ENCODE results near the gene LPO. TPM values are rescaled to one million over a fixed set of nuclear protein-coding genes. Genes with fewer than 3 reads are reported as not detected.
A peak's percentile ranks its signal among the peaks of the same experiment; 100 is the strongest.

LPO gene
- polyA plus RNA-seq, 1 donor from 2014 or later = not detected

DNA sequence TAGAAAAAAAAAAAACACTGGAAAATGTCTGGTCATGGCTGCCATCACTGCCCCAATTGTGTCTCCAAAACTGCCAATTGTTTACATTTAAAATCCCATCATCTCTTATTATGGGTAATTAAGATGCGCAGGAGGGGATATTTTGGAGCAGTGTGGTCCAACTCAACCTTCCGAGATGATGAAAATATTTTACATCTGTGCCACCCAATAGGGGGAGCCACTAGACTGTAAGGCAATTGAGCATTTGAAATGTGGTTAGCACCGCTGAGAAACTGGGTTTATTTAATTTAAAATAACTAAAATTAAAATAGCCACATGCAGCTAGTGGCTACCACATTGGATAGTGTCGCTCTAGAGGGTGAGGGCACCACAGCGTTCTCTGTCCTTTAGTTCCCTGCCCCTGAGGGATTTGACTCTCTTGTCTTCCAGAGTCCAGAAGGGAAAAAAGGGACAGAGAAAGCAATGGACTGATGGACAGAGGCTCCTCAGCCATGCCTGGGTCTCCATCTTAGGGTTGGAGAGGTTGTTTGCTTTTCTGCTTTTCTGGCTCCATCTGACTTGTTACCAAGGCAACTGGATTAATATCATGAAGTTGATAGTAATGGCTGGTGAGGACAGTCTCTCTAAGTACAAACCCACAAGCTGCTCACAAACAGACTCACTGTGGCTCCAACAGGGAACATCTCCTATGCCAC, 38.9 kb downstream of the LPO start:
- H2AFZ ChIP-seq (ENCODE audit: low read depth, low read length) = no peak overlapping the region
- no peaks in the 10 kb centered on the region for H4K20me1 ChIP-seq (ENCODE audit: insufficient read depth)
- no peak overlapping the region for H3K4me2 ChIP-seq (ENCODE audit: low read length)
- H3K9me3 ChIP-seq (ENCODE audit: low read length) = no peaks in the 10 kb centered on the region
- H3K79me2 ChIP-seq (replicated peaks; ENCODE audit: insufficient read depth, low read length) = no peaks in the 10 kb centered on the region
- no peaks in the 10 kb centered on the region for H3K36me3 ChIP-seq (ENCODE audit: insufficient read depth, low read length)
- no peaks in the 10 kb centered on the region for H3K9me2 ChIP-seq (ENCODE audit: insufficient read depth, low read length)
- no peaks in the 10 kb centered on the region for H3K27me3 ChIP-seq (ENCODE audit: insufficient read depth, low read depth, low read length)
- TF ChIP-seq MXI1 (conservative IDR thresholded peaks at IDR 0.05; ENCODE audit: poor library complexity, severe bottlenecking) (no peak), EZH2 (IDR thresholded peaks at IDR 0.05; ENCODE audit: borderline replicate concordance, insufficient read depth, low read length, poor library complexity, severe bottlenecking) (no peak)
- TF ChIP-seq, protein P1, sequence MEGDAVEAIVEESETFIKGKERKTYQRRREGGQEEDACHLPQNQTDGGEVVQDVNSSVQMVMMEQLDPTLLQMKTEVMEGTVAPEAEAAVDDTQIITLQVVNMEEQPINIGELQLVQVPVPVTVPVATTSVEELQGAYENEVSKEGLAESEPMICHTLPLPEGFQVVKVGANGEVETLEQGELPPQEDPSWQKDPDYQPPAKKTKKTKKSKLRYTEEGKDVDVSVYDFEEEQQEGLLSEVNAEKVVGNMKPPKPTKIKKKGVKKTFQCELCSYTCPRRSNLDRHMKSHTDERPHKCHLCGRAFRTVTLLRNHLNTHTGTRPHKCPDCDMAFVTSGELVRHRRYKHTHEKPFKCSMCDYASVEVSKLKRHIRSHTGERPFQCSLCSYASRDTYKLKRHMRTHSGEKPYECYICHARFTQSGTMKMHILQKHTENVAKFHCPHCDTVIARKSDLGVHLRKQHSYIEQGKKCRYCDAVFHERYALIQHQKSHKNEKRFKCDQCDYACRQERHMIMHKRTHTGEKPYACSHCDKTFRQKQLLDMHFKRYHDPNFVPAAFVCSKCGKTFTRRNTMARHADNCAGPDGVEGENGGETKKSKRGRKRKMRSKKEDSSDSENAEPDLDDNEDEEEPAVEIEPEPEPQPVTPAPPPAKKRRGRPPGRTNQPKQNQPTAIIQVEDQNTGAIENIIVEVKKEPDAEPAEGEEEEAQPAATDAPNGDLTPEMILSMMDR (IDR thresholded peaks at IDR 0.05; ENCODE audit: poor library complexity, severe bottlenecking) = peak; percentile 38
- no peak overlapping the region for H3K4me3 ChIP-seq (ENCODE audit: low read length)
- no peaks in the 10 kb centered on the region for H3F3A ChIP-seq (ENCODE audit: insufficient read depth, low read length, poor library complexity, severe bottlenecking)
- peak overlapping the region; percentile 9 for H3K27ac ChIP-seq (ENCODE audit: low read length)
- no peak overlapping the region for H3K9ac ChIP-seq (ENCODE audit: low read length)

DNA sequence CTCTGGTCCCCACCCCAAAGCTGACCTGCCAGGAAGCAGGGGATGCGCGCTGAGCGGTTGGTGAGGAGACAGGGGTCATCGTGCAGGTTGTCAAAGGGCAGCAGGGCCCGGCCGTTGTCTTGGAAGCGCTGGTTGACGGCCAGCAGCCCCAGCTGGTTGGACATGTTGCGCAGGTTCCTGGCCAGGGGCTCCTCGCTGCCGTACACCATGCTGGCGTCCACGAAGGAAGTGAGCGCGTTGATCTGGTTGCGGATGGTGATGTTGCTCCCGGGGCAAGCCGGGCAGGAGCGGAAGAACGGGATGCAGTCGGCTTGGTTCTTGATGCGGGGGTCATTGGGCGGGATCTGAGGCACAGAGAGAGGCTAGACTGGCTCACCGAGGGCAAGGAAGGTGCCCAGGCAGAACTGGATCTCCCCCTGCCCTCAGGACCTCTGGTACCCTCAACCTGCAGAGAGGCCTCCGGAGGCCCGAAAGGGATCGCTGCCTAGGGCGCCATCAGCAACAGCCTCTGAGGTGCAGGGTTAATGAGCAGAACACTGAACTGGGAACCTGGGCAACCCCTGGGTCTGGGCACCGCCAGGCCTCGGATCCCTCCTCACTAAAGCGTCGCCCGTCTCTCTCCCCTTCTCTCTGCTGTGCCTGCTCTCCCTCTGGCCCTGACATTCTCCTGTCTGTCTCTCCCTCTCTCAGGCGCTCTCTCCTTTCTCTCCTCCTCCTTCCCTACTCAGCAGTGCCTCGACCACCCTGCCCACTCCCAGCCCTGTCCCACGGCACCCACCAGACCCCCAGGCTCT, 39.6 kb downstream of the LPO start:
- Histone ChIP-seq H3K4me3 (ENCODE audit: low read length) (no peak overlapping the region), H3K9me3 (ENCODE audit: low read length) (no peaks in the 10 kb centered on the region), H3K27ac (ENCODE audit: low read length) (no peak overlapping the region), H3K4me2 (ENCODE audit: low read length) (no peak overlapping the region), H3K79me2 (replicated peaks; ENCODE audit: insufficient read depth, low read length) (no peaks in the 10 kb centered on the region), H2AFZ (ENCODE audit: low read depth, low read length) (no peak overlapping the region), H3K9me2 (ENCODE audit: insufficient read depth, low read length) (no peaks in the 10 kb centered on the region), H3K36me3 (ENCODE audit: insufficient read depth, low read length) (no peaks in the 10 kb centered on the region), H3K27me3 (ENCODE audit: insufficient read depth, low read depth, low read length) (no peaks in the 10 kb centered on the region), H3K9ac (ENCODE audit: low read length) (no peak overlapping the region), H3F3A (ENCODE audit: insufficient read depth, low read length, poor library complexity, severe bottlenecking) (no peaks in the 10 kb centered on the region), H4K20me1 (ENCODE audit: insufficient read depth) (no peaks in the 10 kb centered on the region)
- TF ChIP-seq MXI1 (conservative IDR thresholded peaks at IDR 0.05; ENCODE audit: poor library complexity, severe bottlenecking) = no peak
- no peak for TF ChIP-seq SMC3 (conservative IDR thresholded peaks at IDR 0.05; ENCODE audit: poor library complexity)
- no peak for TF ChIP-seq RAD21 (conservative IDR thresholded peaks at IDR 0.05)
- TF ChIP-seq, protein P1 (IDR thresholded peaks at IDR 0.05; ENCODE audit: poor library complexity, severe bottlenecking) = no peak
- no peak for TF ChIP-seq REST (IDR thresholded peaks at IDR 0.05; ENCODE audit: borderline replicate concordance)
- TF ChIP-seq EP300 (conservative IDR thresholded peaks at IDR 0.05; ENCODE audit: poor library complexity, severe bottlenecking) = no peak
- TF ChIP-seq EZH2 (IDR thresholded peaks at IDR 0.05; ENCODE audit: borderline replicate concordance, insufficient read depth, low read length, poor library complexity, severe bottlenecking) = no peak
- no peak for TF ChIP-seq TAF1 (IDR thresholded peaks at IDR 0.05; ENCODE audit: low read depth)
- no peak for TF ChIP-seq POLR2AphosphoS5 (IDR thresholded peaks at IDR 0.05)
